GM21360 (cell line): ENCODE results near the gene ST3GAL3.

Experiments used
- ATAC-seq: cut with Tn5 transposase; IDR thresholded peaks from one replicate; pipeline ENCODE4 v1.9.1; 2021; ENCODE audit warnings: mild to moderate bottlenecking, moderate library complexity; ENCODE audit not compliant: unreplicated experiment

The ST3GAL3 gene

GRCh38 chr1:43873851-43874250 is 166.5 kb downstream of the ST3GAL3 start:
- ATAC-seq, result no peak

DNA sequence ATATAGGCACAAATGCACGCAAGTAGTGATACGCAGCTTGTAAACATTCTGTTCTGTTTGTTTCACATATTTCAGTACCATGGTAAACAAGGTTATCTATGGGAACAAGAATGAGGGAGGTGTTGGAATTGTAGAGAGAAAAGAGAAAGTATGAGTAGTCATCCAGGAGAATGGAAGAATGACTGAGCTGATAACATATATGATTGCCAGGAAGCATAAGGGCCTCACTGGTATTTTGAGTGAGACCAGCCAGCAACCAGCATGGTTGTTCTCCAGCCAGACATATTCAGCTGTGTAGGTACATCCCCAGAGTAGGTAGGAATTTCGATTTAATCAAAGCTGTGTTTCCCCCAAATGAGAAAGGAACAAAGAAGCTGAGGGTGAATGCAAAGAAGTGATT is 167.4 kb downstream of the ST3GAL3 start:
- no peak for ATAC-seq

- no peak for ATAC-seq
Measured at GRCh38 chr1:43875331-43875730, 168.0 kb downstream of the ST3GAL3 start.

DNA sequence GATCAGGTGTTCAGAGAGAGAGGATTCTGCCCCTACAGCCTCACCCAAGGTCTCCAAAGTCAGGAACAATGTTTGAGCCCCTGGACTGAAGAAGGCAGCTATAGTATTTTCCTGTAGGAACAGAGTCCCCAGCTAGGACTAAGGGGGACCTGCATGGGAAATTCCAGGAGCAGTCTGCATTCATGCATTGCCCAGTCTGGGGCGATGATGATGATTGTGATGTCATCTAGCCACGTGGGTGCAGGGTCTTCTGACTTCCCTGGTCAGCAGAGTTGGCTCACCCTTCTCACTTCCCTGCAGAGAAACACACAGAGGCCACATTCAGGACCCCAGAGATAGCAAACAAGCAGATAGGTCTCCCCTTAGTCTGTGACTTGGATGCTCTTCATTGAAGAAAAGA is 169.8 kb downstream of the ST3GAL3 start:
- ATAC-seq, result no peak

GRCh38 chr1:43878440-43878839 is 171.1 kb downstream of the ST3GAL3 start:
- ATAC-seq, result no peak

DNA sequence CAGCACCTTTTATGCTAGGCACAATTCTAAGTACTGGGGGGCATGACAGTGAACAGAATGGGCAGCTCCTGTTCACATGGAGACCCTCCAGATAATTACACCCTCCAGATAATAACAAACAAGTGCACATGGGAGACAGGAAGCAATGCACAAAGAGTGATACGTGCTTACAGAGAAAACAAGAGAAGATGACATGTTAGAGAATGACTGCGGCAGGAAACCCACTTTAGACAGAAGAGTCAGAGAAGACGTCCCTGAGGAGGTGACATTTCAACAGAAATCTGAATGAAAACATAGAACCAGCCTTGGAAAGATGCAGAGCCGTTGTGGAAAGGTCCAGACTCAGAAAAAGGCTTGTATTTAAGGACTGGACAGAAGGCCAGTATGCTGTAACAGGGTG is 171.5 kb downstream of the ST3GAL3 start:
- no peak for ATAC-seq

DNA sequence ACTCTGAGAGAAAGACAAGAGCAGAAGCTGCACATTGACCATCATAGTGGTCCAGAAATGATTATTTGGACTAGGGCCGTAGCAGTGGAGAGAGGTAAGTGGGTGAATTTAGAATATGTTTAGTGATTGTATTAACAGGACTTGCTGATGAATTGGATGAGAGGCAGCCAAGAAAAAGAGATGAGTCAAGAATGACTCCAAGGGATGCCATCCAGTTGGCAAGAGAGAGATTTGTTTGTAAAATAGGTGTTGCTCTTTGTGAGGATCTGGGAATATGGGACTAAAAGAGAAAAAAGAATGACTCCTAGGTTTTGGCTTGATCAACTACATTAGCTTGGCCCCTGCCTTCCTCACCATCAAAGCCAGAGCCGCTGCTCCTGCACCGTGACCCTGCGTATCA is 172.1 kb downstream of the ST3GAL3 start:
- ATAC-seq, result no peak

GRCh38 chr1:43879996-43880395 is 172.7 kb downstream of the ST3GAL3 start:
- no peak for ATAC-seq

- no peak for ATAC-seq
Measured at GRCh38 chr1:43880604-43881003, 173.3 kb downstream of the ST3GAL3 start.

GRCh38 chr1:43881415-43881814 is 174.1 kb downstream of the ST3GAL3 start:
- ATAC-seq, result no peak

DNA sequence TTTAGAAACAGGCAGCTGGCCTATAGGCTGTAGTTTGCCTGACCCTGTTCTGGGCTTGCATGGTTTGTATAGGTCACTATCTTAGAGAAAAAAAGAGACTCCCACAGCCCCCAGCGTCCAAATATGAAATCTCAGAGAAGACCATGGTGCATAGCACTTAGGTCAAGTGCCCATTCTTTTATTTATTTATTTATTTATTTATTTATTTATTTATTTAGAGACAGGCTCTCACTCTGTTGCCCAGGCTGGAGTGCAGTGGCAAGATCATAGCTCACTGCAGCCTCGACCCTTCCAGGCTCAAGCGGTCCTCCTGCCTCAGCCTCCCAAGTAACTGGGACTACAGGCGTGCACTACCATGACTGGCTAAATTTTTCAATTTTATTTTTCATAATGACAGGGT is 175.4 kb downstream of the ST3GAL3 start:
- ATAC-seq, result no peak

DNA sequence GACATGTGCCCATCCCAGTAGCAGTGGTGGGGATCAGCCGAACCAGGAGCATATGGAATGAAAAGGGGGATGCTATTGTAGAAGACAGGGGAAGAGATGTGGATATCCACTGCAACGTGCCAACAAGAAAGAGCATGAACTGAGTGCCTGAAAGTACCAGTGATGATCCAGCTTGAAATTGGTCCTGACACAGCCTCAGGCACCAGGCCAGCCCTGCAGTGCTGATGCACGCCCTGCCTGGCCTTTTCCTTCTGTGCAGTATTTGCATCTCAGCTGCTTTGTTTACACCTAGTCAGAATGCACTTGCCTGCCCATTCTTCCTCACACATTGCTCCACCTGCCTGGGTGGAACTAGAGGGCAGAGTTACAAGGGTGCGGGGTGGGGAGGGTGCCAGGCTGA is 176.0 kb downstream of the ST3GAL3 start:
- no peak for ATAC-seq

- ATAC-seq, result no peak
Measured at GRCh38 chr1:43885279-43885801, 178.0 kb downstream of the ST3GAL3 start.

GRCh38 chr1:43887748-43888147 is 180.4 kb downstream of the ST3GAL3 start:
- ATAC-seq, result no peak

DNA sequence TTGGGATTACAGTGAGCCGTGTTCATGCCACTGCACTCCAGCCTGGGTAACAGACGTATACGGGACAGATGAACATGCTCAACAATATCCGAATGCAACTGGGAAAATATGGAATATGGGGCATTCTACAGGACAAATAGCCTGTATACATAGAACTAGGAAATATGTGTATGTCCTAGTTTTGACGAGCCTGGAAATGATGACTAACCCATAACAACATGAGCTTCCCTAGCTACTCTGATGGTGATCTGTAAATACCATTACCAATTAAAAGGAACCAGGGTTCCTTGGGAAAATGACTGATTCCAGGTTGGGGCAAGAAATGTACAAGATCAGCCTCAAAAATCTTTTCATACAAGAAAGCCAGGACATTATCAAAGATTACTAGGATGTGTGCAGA is 183.5 kb downstream of the ST3GAL3 start:
- ATAC-seq, result no peak

DNA sequence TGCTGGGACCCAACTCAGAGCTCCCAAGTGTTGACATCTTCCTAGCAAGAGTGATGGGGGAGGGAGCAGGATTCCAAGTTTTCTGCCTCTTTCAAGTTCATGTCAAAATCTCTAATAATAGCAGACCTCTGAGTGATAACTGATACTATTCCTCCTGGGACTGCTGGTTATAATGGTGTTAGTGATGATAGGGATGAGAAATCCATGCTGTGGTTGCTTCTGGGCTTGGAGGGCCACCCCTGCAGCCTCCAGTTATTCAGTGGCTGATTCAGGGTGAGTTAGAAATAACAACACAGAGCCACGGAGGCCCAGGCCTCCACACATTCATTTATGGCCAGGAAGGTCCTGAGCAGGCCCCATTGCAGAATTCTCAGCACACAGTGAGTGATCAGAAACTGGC is 185.7 kb downstream of the ST3GAL3 start:
- no peak for ATAC-seq

GRCh38 chr1:43898981-43899380 is 191.6 kb downstream of the ST3GAL3 start:
- ATAC-seq, result no peak

- no peak for ATAC-seq
Measured at GRCh38 chr1:43900386-43900785, 193.1 kb downstream of the ST3GAL3 start.

- ATAC-seq, result no peak
Measured at GRCh38 chr1:43901196-43901961, 194.0 kb downstream of the ST3GAL3 start.

GRCh38 chr1:43902058-43902831 is 194.9 kb downstream of the ST3GAL3 start:
- no peak for ATAC-seq

GRCh38 chr1:43904660-43905551 is 197.6 kb downstream of the ST3GAL3 start:
- ATAC-seq, result no peak
